GM12878 (cell line): Measurements from ENCODE around the gene TRAPPC3. TPM values are rescaled to one million over a fixed set of nuclear protein-coding genes. Genes with fewer than 3 reads are reported as not detected.
A peak's percentile ranks its signal among the peaks of the same experiment; 100 is the strongest.

Source experiments
- BACH1 ChIP-seq: fragments of 450-650 bp; IDR thresholded peaks from 2 replicates; pipeline ENCODE4 v1.6.1; 2017; ENCODE audit warnings: mild to moderate bottlenecking, borderline replicate concordance
- BMI1 ChIP-seq: fragments of 450-650 bp; IDR thresholded peaks from 2 replicates; pipeline ENCODE4 v1.6.1; 2016; ENCODE audit warnings: mild to moderate bottlenecking, moderate library complexity, borderline replicate concordance
- CBFB ChIP-seq: IDR thresholded peaks from 2 replicates; pipeline ENCODE4 v1.6.1; 2016; ENCODE audit warnings: antibody characterized with exemption, low read depth
- CEBPZ ChIP-seq: fragments of 150-350 bp; IDR thresholded peaks from 2 replicates; pipeline ENCODE4 v1.6.1; 2016; ENCODE audit warnings: low read depth, low read length
- CHD1 ChIP-seq: IDR thresholded peaks from 2 replicates; pipeline ENCODE4 v1.6.1; 2012; ENCODE audit warnings: low read depth, low read length, improper control_type of control experiment
- DPF2 ChIP-seq: fragments of 450-650 bp; IDR thresholded peaks from 2 replicates; pipeline ENCODE4 v1.6.1; 2017; ENCODE audit warnings: mild to moderate bottlenecking
- EGR1 ChIP-seq, 2 experiments: IDR thresholded peaks; 1 replicate in 1 of 2; 2 replicates in 1 of 2; pipeline ENCODE4 v1.6.1; 2011 to 2012; ENCODE audit warnings: low read depth in 2 of 2, low read length in 2 of 2, borderline replicate concordance in 1 of 2, mild to moderate bottlenecking in 1 of 2, moderate library complexity in 1 of 2
- EP300 ChIP-seq, 2 experiments: fragments of 150-350 bp in 1 of 2; IDR thresholded peaks; 2 replicates each; pipeline ENCODE4 v1.6.1; 2011 to 2012; ENCODE audit warnings: low read depth in 2 of 2, low read length in 2 of 2, borderline replicate concordance in 1 of 2, improper control_type of control experiment in 1 of 2, inconsistent platforms in 1 of 2; ENCODE audit not compliant: control insufficient read depth in 1 of 2
- MTA2 ChIP-seq: fragments of 450-650 bp; IDR thresholded peaks from 2 replicates; pipeline ENCODE4 v1.6.1; 2016; ENCODE audit warnings: low read depth, mild to moderate bottlenecking, moderate library complexity
- NFIC ChIP-seq: IDR thresholded peaks from 2 replicates; pipeline ENCODE4 v1.6.1; 2012; ENCODE audit warnings: low read depth, mild to moderate bottlenecking, inconsistent platforms, low read length, moderate library complexity
- SIN3A ChIP-seq: IDR thresholded peaks from 2 replicates; pipeline ENCODE4 v1.6.1; 2012; ENCODE audit warnings: low read depth, low read length, improper control_type of control experiment
- TCF7 ChIP-seq: IDR thresholded peaks from 2 replicates; pipeline ENCODE4 v1.6.1; 2014; ENCODE audit warnings: antibody characterized with exemption, borderline replicate concordance
- WRNIP1 ChIP-seq: IDR thresholded peaks from 2 replicates; pipeline ENCODE4 v1.6.1; 2011; ENCODE audit warnings: low read depth, low read length, improper control_type of control experiment, borderline replicate concordance
- polyA plus RNA-seq, 11 experiments: library from polyadenylated mRNA; depleted of rRNA in 4 of 11; unstranded in 6 of 11; stranded (reverse) in 5 of 11; fragments of >200 nt; fragmentation: Nextera tagmentation in 4 of 11; fragmentation: Illumina TruSeq in 1 of 11; extraction: Ambion mirVana in 4 of 11; extraction: Trizol in 1 of 11; gene quantifications; 1 replicate in 1 of 11; 2 replicates in 10 of 11; pipeline versions ENCODE4 v1.2.1 to v1.2.3, GENCODE V29; 2011 to 2016; ENCODE audit warnings: inconsistent platforms in 2 of 11, missing spikeins in 2 of 11, low read depth in 1 of 11
- total RNA-seq, 4 experiments: library from RNA; depleted of rRNA in 3 of 4; stranded (reverse); fragments of >200 nt in 3 of 4; fragmentation: Illumina TruSeq in 1 of 4; extraction: Trizol in 1 of 4; gene quantifications; 2 replicates each; pipeline versions ENCODE4 v1.2.1 to v1.2.3, GENCODE V29; 2013 to 2021
- TF ChIP-seq, protein P1 (sequence below): fragments of 450-650 bp; formaldehyde crosslinking; IDR thresholded peaks from 2 replicates; pipeline ENCODE4 v1.5.0; 2022; ENCODE audit warnings: mild to moderate bottlenecking, missing genetic modification characterization
- TF ChIP-seq, protein P2 (sequence below), 3 experiments: IDR thresholded peaks in 2 of 3; conservative IDR thresholded peaks in 1 of 3; 2 replicates each; pipeline ENCODE4 v1.5.1; 2011; ENCODE audit warnings: low read depth in 3 of 3, low read length in 3 of 3, mild to moderate bottlenecking in 3 of 3, control low read depth in 2 of 3, moderate library complexity in 2 of 3, inconsistent platforms in 1 of 3, mixed read lengths in 1 of 3; ENCODE audit not compliant: control insufficient read depth in 2 of 3, insufficient read depth in 1 of 3; ENCODE audit errors: extremely low read depth in 1 of 3
- TF ChIP-seq, protein P3 (sequence below): fragments of 450-650 bp; IDR thresholded peaks from 2 replicates; pipeline ENCODE4 v1.6.1; 2018; ENCODE audit warnings: mild to moderate bottlenecking, low read depth, moderate library complexity; ENCODE audit not compliant: partially characterized antibody

TRAPPC3 gene
- total and polyA plus RNA-seq, 10 of the 15 experiments (the other 5 are each of a cell fraction or from before 2014, with no cell fraction given) = 14.7 to 122 (median 70.5) TPM

GRCh38 chr1:36149237-36149972, at the start of gene TRAPPC3 (continued):
- TF ChIP-seq WRNIP1 (no peak; the same call in 1 of the 2 replicates), MTA2 (peak; percentile 31; the same call in 1 of the 2 replicates), TCF7 (no peak), BMI1 (no peak), EP300 (IDR thresholded peaks at IDR 0.05; ENCODE audit: borderline replicate concordance in 1 of 2, control insufficient read depth in 1 of 2, low read depth in 2 of 2, low read length in 2 of 2) (peak in 1 of 2 experiments; percentile 73; a peak in 1 of 4 replicates), EGR1 (IDR thresholded peaks at IDR 0.05; ENCODE audit: borderline replicate concordance in 1 of 2, low read depth in 2 of 2, low read length in 2 of 2) (peak in 1 of 2 experiments; percentile 69; a peak in 1 of 3 replicates), DPF2 (peak; percentile 96), CEBPZ (no peak), CHD1 (no peak), BACH1 (no peak), CBFB (no peak), SIN3A (peak; percentile 57; the same call in 1 of the 2 replicates), NFIC (no peak)
- TF ChIP-seq, protein P1, sequence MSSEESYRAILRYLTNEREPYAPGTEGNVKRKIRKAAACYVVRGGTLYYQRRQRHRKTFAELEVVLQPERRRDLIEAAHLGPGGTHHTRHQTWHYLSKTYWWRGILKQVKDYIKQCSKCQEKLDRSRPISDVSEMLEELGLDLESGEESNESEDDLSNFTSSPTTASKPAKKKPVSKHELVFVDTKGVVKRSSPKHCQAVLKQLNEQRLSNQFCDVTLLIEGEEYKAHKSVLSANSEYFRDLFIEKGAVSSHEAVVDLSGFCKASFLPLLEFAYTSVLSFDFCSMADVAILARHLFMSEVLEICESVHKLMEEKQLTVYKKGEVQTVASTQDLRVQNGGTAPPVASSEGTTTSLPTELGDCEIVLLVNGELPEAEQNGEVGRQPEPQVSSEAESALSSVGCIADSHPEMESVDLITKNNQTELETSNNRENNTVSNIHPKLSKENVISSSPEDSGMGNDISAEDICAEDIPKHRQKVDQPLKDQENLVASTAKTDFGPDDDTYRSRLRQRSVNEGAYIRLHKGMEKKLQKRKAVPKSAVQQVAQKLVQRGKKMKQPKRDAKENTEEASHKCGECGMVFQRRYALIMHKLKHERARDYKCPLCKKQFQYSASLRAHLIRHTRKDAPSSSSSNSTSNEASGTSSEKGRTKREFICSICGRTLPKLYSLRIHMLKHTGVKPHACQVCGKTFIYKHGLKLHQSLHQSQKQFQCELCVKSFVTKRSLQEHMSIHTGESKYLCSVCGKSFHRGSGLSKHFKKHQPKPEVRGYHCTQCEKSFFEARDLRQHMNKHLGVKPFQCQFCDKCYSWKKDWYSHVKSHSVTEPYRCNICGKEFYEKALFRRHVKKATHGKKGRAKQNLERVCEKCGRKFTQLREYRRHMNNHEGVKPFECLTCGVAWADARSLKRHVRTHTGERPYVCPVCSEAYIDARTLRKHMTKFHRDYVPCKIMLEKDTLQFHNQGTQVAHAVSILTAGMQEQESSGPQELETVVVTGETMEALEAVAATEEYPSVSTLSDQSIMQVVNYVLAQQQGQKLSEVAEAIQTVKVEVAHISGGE (CRISPR knock-in tag) = no peak; the same call in 1 of the 2 replicates
- TF ChIP-seq, protein P2, sequence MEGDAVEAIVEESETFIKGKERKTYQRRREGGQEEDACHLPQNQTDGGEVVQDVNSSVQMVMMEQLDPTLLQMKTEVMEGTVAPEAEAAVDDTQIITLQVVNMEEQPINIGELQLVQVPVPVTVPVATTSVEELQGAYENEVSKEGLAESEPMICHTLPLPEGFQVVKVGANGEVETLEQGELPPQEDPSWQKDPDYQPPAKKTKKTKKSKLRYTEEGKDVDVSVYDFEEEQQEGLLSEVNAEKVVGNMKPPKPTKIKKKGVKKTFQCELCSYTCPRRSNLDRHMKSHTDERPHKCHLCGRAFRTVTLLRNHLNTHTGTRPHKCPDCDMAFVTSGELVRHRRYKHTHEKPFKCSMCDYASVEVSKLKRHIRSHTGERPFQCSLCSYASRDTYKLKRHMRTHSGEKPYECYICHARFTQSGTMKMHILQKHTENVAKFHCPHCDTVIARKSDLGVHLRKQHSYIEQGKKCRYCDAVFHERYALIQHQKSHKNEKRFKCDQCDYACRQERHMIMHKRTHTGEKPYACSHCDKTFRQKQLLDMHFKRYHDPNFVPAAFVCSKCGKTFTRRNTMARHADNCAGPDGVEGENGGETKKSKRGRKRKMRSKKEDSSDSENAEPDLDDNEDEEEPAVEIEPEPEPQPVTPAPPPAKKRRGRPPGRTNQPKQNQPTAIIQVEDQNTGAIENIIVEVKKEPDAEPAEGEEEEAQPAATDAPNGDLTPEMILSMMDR (IDR thresholded peaks at IDR 0.05 in 2 of 3, conservative IDR thresholded peaks at IDR 0.05 in 1 of 3; ENCODE audit: control insufficient read depth in 2 of 3, extremely low read depth in 1 of 3, insufficient read depth in 1 of 3, low read depth in 3 of 3, low read length in 3 of 3) = peak; percentile 94 to 100 (median 99); a peak in 5 of 6 replicates
- TF ChIP-seq, protein P3, sequence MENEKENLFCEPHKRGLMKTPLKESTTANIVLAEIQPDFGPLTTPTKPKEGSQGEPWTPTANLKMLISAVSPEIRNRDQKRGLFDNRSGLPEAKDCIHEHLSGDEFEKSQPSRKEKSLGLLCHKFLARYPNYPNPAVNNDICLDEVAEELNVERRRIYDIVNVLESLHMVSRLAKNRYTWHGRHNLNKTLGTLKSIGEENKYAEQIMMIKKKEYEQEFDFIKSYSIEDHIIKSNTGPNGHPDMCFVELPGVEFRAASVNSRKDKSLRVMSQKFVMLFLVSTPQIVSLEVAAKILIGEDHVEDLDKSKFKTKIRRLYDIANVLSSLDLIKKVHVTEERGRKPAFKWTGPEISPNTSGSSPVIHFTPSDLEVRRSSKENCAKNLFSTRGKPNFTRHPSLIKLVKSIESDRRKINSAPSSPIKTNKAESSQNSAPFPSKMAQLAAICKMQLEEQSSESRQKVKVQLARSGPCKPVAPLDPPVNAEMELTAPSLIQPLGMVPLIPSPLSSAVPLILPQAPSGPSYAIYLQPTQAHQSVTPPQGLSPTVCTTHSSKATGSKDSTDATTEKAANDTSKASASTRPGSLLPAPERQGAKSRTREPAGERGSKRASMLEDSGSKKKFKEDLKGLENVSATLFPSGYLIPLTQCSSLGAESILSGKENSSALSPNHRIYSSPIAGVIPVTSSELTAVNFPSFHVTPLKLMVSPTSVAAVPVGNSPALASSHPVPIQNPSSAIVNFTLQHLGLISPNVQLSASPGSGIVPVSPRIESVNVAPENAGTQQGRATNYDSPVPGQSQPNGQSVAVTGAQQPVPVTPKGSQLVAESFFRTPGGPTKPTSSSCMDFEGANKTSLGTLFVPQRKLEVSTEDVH = no peak
